A549 (cell line): Measurements from ENCODE around the gene CFD. TPM values are rescaled to one million over a fixed set of nuclear protein-coding genes. Genes with fewer than 3 reads are reported as not detected.

Experiments used
- ATAC-seq, 2 experiments: fragments of 200-7000 bp in 1 of 2; fragments of >200 bp in 1 of 2; cut with Nextera tagmentation in 1 of 2; cut with Tn5 transposase in 1 of 2; 3 replicates each; pipeline versions ENCODE4 v1.8.0 to v1.9.1; 2018 to 2020; ENCODE audit warnings: mild to moderate bottlenecking in 1 of 2, moderate library complexity in 1 of 2
- CTCF ChIA-PET: fragments of 300-600 bp; sonication (Branson Sonifier 250); formaldehyde crosslinking; extraction: SDS; loops from one replicate; lab custom pipeline; 2021; ENCODE audit warnings: antibody characterized with exemption, inconsistent platforms; lab: Yijun Ruan, JAX
- POLR2A ChIA-PET: fragments of 350-600 bp; formaldehyde crosslinking; extraction: SDS; loops from one replicate; lab custom pipeline; 2021; ENCODE audit warnings: antibody characterized with exemption, inconsistent platforms; lab: Yijun Ruan, JAX
- DNase-seq, 2 experiments: peaks; one replicate each; pipeline versions ENCODE4 v3.0.0 to v3.0.0-alpha.2; 2011 to 2016; ENCODE audit warnings: low read depth in 1 of 2, low spot score in 1 of 2
- FAIRE-seq: peaks from 2 replicates; lab custom pipeline; 2011; peaks lifted over from hg19 to GRCh38; lab: Jason Lieb, UNC
- H3K27ac ChIP-seq, 2 experiments: fragments of >200 bp; sonication (Bioruptor Twin); formaldehyde crosslinking; 3 replicates each; pipeline ENCODE4 v1.5.1; 2016 to 2017
- H3K4me1 ChIP-seq: fragments of >200 bp; sonication (Bioruptor Twin); formaldehyde crosslinking; 3 replicates; pipeline ENCODE4 v1.6.1; 2016
- H3K4me2 ChIP-seq: fragments of >200 bp; sonication (Bioruptor Twin); formaldehyde crosslinking; 3 replicates; pipeline ENCODE4 v1.6.1; 2016
- H3K4me3 ChIP-seq: fragments of >200 bp; sonication (Bioruptor Twin); formaldehyde crosslinking; 3 replicates; pipeline ENCODE4 v1.5.1; 2016
- H3K9me3 ChIP-seq: fragments of >200 bp; sonication (Bioruptor Twin); formaldehyde crosslinking; 3 replicates; pipeline ENCODE4 v1.6.1; 2016
- CBX8 ChIP-seq: fragments of 200-600 bp; sonication (generic); IDR thresholded peaks from 2 replicates; pipeline ENCODE4 v1.6.1; 2016
- CHD4 ChIP-seq: fragments of 200-600 bp; sonication (generic); IDR thresholded peaks from 2 replicates; pipeline ENCODE4 v1.6.1; 2016; ENCODE audit warnings: antibody characterized with exemption, mild to moderate bottlenecking, borderline replicate concordance
- EHMT2 ChIP-seq: fragments of 200-600 bp; sonication (generic); IDR thresholded peaks from 2 replicates; pipeline ENCODE4 v1.6.1; 2016; ENCODE audit warnings: antibody characterized with exemption, low read depth, mild to moderate bottlenecking, moderate library complexity
- FOSB ChIP-seq: fragments of 250-450 bp; sonication (Bioruptor Pico); IDR thresholded peaks from 2 replicates; pipeline ENCODE4 v1.5.0; 2020; ENCODE audit warnings: mild to moderate bottlenecking, moderate library complexity
- HOXB5 ChIP-seq: fragments of 250-450 bp; sonication (Bioruptor Pico); IDR thresholded peaks from 2 replicates; pipeline ENCODE4 v1.5.0; 2020; ENCODE audit warnings: mild to moderate bottlenecking, moderate library complexity
- JUNB ChIP-seq: fragments of >200 bp; sonication (Bioruptor Twin); formaldehyde crosslinking; IDR thresholded peaks from 2 replicates; pipeline ENCODE4 v1.6.1; 2016
- KDM5A ChIP-seq: fragments of 200-600 bp; sonication (generic); IDR thresholded peaks from 2 replicates; pipeline ENCODE4 v1.6.1; 2016; ENCODE audit warnings: antibody characterized with exemption, mild to moderate bottlenecking
- MAZ ChIP-seq: fragments of 150-350 bp; IDR thresholded peaks from 2 replicates; pipeline ENCODE4 v1.6.1; 2014; ENCODE audit warnings: antibody characterized with exemption, low read depth, low read length, borderline replicate concordance
- NFE2L2 ChIP-seq: fragments of 150-350 bp; conservative IDR thresholded peaks from 2 replicates; pipeline ENCODE4 v1.6.1; 2014; ENCODE audit warnings: low read length
- NPAS2 ChIP-seq: fragments of 250-450 bp; sonication (Bioruptor Pico); IDR thresholded peaks from 2 replicates; pipeline ENCODE4 v1.8.0; 2022; ENCODE audit warnings: mild to moderate bottlenecking, moderate library complexity, borderline replicate concordance
- PHF8 ChIP-seq: fragments of 200-600 bp; sonication (generic); IDR thresholded peaks from 2 replicates; pipeline ENCODE4 v1.6.1; 2016; ENCODE audit warnings: low read depth, mild to moderate bottlenecking, antibody characterized with exemption, moderate library complexity, borderline replicate concordance
- RARB ChIP-seq: fragments of 250-450 bp; sonication (Bioruptor Pico); IDR thresholded peaks from 2 replicates; pipeline ENCODE4 v1.8.0; 2021; ENCODE audit warnings: mild to moderate bottlenecking, moderate library complexity
- RNF2 ChIP-seq: fragments of 200-600 bp; sonication (generic); IDR thresholded peaks from 2 replicates; pipeline ENCODE4 v1.6.1; 2016; ENCODE audit warnings: low read depth, mild to moderate bottlenecking, antibody characterized with exemption, moderate library complexity, borderline replicate concordance
- ZFP36 ChIP-seq: fragments of 450-650 bp; IDR thresholded peaks from 2 replicates; pipeline ENCODE4 v1.6.1; 2014; ENCODE audit warnings: borderline replicate concordance; ENCODE audit not compliant: partially characterized antibody
- WGBS: methylation state at CpG from one replicate; pipeline ENCODE4 v1.1.6; 2017; ENCODE audit errors: missing lambda C conversion rate; 5-methylcytosine and 5-hydroxymethylcytosine counted together
- polyA plus RNA-seq, 4 experiments: library from polyadenylated mRNA; depleted of rRNA in 3 of 4; stranded (reverse); fragments of >200 nt; fragmentation: RNase III in 1 of 4; extraction: RNeasy Plus Mini Kit Qiagen cat#74134 plus additional on column Dnase treatment in 1 of 4; gene quantifications; 2 replicates in 3 of 4; 3 replicates in 1 of 4; pipeline ENCODE4 v1.2.3, GENCODE V29; 2011 to 2017
- TF ChIP-seq, protein P1 (sequence below): fragments of 450-650 bp; IDR thresholded peaks from 2 replicates; pipeline ENCODE4 v1.6.1; 2014; ENCODE audit warnings: antibody characterized with exemption
- TF ChIP-seq, protein P2 (sequence below): fragments of 200-600 bp; sonication (generic); IDR thresholded peaks from 2 replicates; pipeline ENCODE4 v1.6.1; 2016; ENCODE audit warnings: antibody characterized with exemption, mild to moderate bottlenecking, moderate library complexity
- TF ChIP-seq, protein P3 (sequence below): IDR thresholded peaks from 2 replicates; pipeline ENCODE4 v1.6.1; 2012
- TF ChIP-seq, protein P4 (sequence below): IDR thresholded peaks from 2 replicates; pipeline ENCODE4 v1.6.1; 2012; ENCODE audit warnings: low read depth, borderline replicate concordance

CFD gene
- polyA plus RNA-seq, 2 of the 4 experiments (the other 2 are of a cell fraction), result 7.6 to 14.3 TPM

DNA sequence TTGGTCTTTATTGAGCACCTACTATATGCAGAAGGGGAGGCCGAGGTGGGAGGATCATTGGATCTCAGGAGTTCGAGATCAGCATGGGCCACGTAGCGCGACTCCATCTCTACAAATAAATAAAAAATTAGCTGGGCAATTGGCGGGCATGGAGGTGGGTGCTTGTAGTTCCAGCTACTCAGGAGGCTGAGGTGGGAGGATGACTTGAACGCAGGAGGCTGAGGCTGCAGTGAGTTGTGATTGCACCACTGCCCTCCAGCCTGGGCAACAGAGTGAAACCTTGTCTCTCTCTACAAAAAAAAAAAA, 3.8 kb downstream of the CFD start:
- DNase-seq (no peak), FAIRE-seq (no peak), ATAC-seq (no peak)
- Histone ChIP-seq H3K4me1 (peaks cover 19% of the 10 kb centered on the region), H3K27ac (no peak overlapping the region), H3K4me3 (no peak overlapping the region), H3K9me3 (no peaks in the 10 kb centered on the region), H3K4me2 (no peak overlapping the region)
- 92% methylated on average over 7 of the region's 7 CpGs for WGBS
- CTCF ChIA-PET, result interaction anchor here (0.6 to 1.1 kb wide), 3 partner anchors 14 to 168 kb away, joined by 3 to 4 read pairs (median 3); no protein-coding TSS in a partner anchor
- POLR2A ChIA-PET, result no interaction called here
- TF ChIP-seq KDM5A (no peak), RARB (CRISPR knock-in tag) (no peak), JUNB (no peak), CBX8 (no peak), RNF2 (no peak)
- TF ChIP-seq, protein P1, sequence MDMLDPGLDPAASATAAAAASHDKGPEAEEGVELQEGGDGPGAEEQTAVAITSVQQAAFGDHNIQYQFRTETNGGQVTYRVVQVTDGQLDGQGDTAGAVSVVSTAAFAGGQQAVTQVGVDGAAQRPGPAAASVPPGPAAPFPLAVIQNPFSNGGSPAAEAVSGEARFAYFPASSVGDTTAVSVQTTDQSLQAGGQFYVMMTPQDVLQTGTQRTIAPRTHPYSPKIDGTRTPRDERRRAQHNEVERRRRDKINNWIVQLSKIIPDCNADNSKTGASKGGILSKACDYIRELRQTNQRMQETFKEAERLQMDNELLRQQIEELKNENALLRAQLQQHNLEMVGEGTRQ, result no peak

DNA sequence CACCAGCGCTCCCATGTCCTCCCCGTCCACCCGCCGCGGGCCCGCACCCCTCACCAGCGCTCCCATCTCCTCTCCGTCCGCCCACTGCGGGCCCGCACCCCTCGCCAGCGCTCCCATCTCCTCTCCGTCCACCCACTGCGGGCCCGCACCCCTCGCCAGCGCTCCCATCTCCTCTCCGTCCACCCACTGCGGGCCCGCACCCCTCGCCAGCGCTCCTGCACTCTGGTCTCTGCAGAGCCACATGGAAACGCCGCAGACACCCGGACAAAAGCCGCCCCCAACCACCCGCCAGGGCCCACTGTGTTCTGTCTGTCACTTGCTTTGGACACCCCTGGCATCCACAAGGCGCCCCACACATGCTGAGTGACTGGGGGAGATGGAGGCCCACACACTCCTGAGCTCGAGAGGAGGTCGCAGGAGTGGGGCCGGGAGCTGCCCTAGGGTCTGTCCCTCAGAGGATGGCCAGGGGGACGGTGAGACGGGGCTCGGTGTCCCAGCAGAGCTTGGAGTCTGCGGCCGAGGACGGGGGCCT, 7.4 kb downstream of the CFD start:
- no peak overlapping the region for H3K4me2 ChIP-seq
- H3K27ac ChIP-seq, result no peak overlapping the region; a peak in 1 of 6 replicates
- H3K4me1 ChIP-seq, result peaks cover 34% of the 10 kb centered on the region
- no peak for FAIRE-seq
- DNase-seq, result no peak
- POLR2A ChIA-PET, result no interaction called here
- no peak overlapping the region for H3K4me3 ChIP-seq
- no peaks in the 10 kb centered on the region for H3K9me3 ChIP-seq
- no peak for ATAC-seq
- 82% methylated on average over 12 of the region's 38 CpGs for WGBS
- TF ChIP-seq ZFP36 (no peak), PHF8 (no peak), MAZ (no peak), FOSB (CRISPR knock-in tag) (no peak), EHMT2 (no peak), HOXB5 (CRISPR knock-in tag) (no peak), RNF2 (no peak), KDM5A (no peak), NPAS2 (no peak), CHD4 (no peak), NFE2L2 (no peak)
- TF ChIP-seq, protein P2, sequence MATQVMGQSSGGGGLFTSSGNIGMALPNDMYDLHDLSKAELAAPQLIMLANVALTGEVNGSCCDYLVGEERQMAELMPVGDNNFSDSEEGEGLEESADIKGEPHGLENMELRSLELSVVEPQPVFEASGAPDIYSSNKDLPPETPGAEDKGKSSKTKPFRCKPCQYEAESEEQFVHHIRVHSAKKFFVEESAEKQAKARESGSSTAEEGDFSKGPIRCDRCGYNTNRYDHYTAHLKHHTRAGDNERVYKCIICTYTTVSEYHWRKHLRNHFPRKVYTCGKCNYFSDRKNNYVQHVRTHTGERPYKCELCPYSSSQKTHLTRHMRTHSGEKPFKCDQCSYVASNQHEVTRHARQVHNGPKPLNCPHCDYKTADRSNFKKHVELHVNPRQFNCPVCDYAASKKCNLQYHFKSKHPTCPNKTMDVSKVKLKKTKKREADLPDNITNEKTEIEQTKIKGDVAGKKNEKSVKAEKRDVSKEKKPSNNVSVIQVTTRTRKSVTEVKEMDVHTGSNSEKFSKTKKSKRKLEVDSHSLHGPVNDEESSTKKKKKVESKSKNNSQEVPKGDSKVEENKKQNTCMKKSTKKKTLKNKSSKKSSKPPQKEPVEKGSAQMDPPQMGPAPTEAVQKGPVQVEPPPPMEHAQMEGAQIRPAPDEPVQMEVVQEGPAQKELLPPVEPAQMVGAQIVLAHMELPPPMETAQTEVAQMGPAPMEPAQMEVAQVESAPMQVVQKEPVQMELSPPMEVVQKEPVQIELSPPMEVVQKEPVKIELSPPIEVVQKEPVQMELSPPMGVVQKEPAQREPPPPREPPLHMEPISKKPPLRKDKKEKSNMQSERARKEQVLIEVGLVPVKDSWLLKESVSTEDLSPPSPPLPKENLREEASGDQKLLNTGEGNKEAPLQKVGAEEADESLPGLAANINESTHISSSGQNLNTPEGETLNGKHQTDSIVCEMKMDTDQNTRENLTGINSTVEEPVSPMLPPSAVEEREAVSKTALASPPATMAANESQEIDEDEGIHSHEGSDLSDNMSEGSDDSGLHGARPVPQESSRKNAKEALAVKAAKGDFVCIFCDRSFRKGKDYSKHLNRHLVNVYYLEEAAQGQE, result no peak
- TF ChIP-seq, protein P3, sequence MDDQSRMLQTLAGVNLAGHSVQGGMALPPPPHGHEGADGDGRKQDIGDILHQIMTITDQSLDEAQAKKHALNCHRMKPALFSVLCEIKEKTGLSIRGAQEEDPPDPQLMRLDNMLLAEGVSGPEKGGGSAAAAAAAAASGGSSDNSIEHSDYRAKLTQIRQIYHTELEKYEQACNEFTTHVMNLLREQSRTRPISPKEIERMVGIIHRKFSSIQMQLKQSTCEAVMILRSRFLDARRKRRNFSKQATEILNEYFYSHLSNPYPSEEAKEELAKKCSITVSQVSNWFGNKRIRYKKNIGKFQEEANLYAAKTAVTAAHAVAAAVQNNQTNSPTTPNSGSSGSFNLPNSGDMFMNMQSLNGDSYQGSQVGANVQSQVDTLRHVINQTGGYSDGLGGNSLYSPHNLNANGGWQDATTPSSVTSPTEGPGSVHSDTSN, result no peak
- TF ChIP-seq, protein P4, sequence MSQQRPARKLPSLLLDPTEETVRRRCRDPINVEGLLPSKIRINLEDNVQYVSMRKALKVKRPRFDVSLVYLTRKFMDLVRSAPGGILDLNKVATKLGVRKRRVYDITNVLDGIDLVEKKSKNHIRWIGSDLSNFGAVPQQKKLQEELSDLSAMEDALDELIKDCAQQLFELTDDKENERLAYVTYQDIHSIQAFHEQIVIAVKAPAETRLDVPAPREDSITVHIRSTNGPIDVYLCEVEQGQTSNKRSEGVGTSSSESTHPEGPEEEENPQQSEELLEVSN, result no peak
- CTCF ChIA-PET, result interaction anchor here (3.1 kb wide), 1 partner anchor 10 kb away, joined by 13 read pairs; no protein-coding TSS in a partner anchor
